Activated naive CD4-positive, alpha-beta T cell treated with anti-CD3 and anti-CD28 coated beads, Interleukin-2, amount 10 ng/mL, durations not matched to agents 7 days and 5 days (primary cell): ENCODE data around the gene GOT1.

ENCODE experiments used
- CTCF ChIA-PET: fragments of 350-600 bp; sonication (Branson Sonifier 250); formaldehyde crosslinking; loops from one replicate; lab custom pipeline; 2021; ENCODE audit warnings: antibody characterized with exemption; lab: Charles Lee
- DNase-seq: peaks from one replicate; pipeline ENCODE4 v3.0.0-alpha.2; 2020
- H3K27ac Mint-ChIP-seq: one replicate; pipeline ENCODE4 v1.8.0; 2021; ENCODE audit warnings: mild to moderate bottlenecking, moderate library complexity, mixed read lengths
- H3K27me3 Mint-ChIP-seq: one replicate; pipeline ENCODE4 v1.8.0; 2021; ENCODE audit warnings: mild to moderate bottlenecking, mixed read lengths
- H3K36me3 Mint-ChIP-seq: one replicate; pipeline ENCODE4 v1.8.0; 2021; ENCODE audit warnings: mixed read lengths
- H3K4me1 Mint-ChIP-seq: one replicate; pipeline ENCODE4 v1.8.0; 2021; ENCODE audit warnings: mixed read lengths
- H3K4me3 Mint-ChIP-seq: one replicate; pipeline ENCODE4 v1.8.0; 2021; ENCODE audit warnings: mild to moderate bottlenecking, moderate library complexity, mixed read lengths
- H3K9me3 Mint-ChIP-seq: one replicate; pipeline ENCODE4 v1.8.0; 2021; ENCODE audit warnings: mixed read lengths

GOT1 gene

DNA sequence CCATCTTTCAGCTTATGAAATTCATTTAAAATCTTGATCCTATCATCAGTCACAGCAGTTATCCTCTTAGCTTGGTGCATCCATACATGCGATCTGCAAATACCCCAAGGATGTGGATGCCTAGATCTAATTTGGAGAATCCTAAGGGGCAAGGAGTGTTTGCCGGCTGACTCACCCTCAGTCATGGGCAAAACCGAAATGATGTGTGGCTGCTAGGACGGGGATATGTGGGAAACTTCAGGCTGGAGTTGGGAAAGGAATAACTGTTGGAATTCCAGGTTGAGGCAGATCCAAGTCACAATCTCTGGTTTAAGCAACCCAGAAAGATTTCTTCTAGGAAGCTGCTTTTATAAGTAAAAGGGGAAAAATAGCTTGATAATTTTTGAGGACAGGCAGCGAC lies 19.7 kb upstream of the GOT1 start:
- Mint-ChIP-seq H3K4me3 (no peak overlapping the region), H3K27ac (no peak overlapping the region), H3K4me1 (no peaks in the 10 kb centered on the region), H3K9me3 (no peaks in the 10 kb centered on the region), H3K36me3 (no peaks in the 10 kb centered on the region), H3K27me3 (peaks cover 47% of the 10 kb centered on the region)
- CTCF ChIA-PET: interaction anchor here (2.6 kb wide), 1 partner anchor 14 kb away, joined by 10 read pairs; no protein-coding TSS in a partner anchor
- no peak for DNase-seq

DNA sequence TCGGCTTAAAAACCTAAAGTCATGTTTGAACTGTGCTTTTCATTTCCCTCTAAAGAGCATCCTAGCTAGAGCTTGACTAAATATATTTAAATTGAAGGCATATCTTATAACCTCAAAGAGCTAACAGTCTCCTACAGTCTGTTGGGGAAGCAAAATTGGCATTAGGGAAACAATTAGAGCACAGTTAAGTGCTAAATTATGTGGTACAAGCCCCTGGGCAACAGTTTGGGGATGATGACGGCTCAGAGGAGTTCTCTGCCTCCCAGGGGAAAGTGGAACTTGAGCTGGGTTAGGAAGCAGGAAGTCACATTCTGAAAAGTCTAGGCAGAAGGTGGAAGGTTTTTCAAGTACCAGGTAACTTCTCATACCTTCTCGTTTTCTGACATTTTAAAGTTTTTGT lies 18.6 kb upstream of the GOT1 start:
- H3K27ac Mint-ChIP-seq: no peak overlapping the region
- no peak for DNase-seq
- no peak overlapping the region for H3K4me3 Mint-ChIP-seq
- peaks cover 45% of the 10 kb centered on the region for H3K27me3 Mint-ChIP-seq
- CTCF ChIA-PET: interaction anchor here (0.8 kb wide), 1 partner anchor 13 kb away, joined by 3 read pairs; no protein-coding TSS in a partner anchor
- H3K9me3 Mint-ChIP-seq: no peaks in the 10 kb centered on the region
- no peaks in the 10 kb centered on the region for H3K4me1 Mint-ChIP-seq
- no peaks in the 10 kb centered on the region for H3K36me3 Mint-ChIP-seq

DNA sequence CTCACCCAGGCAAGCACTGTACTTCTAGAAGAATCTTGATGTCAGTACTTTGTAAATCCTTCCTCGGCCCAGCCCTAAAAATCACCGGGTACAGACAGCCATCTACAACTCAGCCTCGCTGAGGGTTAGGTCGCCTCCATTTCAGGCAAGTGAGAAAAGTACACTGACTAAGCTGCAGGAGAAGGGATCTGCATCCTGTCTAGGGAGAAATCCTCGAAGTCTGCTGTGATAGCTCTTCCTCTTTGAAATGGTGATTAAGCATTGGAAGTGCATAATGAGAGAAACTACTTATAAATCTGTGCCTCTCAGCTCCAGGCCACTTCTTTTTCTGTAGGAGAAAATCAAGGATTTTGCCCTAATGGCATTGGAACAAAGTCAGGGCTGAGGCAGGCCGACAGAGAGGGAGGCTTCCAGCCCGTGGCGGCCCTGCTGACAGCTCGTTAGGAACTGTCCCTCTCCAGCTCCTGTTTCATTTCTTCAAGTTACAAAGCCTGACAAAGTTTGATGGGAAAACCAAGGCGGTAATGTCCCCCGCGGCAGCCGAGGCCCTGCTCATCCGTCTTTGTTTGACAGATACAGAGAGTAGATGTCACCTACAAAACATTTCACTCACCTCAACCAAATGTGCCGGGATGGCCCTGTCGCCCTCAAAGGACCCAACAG lies 14.1 kb upstream of the GOT1 start:
- CTCF ChIA-PET: no interaction called here
- DNase-seq: no peak
- no peaks in the 10 kb centered on the region for H3K4me1 Mint-ChIP-seq
- H3K27ac Mint-ChIP-seq: no peak overlapping the region
- no peaks in the 10 kb centered on the region for H3K9me3 Mint-ChIP-seq
- no peaks in the 10 kb centered on the region for H3K36me3 Mint-ChIP-seq
- peaks cover 18% of the 10 kb centered on the region for H3K27me3 Mint-ChIP-seq
- H3K4me3 Mint-ChIP-seq: no peak overlapping the region

DNA sequence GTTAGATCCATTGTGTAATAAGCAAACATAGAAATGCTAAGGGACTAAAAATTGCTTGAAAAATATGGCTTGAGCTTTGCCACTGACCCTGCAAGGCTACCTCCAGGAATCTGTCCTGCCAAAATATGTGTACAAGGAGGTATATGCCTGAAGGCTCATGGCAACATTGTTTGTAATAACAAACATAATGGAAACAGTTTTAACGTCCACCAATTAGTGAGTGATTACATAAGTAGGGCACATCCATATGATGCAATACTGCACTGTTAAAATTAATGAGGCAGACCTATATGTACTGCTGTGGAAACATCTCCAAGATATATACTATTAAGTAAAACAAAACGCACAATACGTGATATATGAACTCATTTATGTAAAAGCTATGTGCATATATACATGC lies 13.1 kb upstream of the GOT1 start:
- no peak overlapping the region for H3K4me3 Mint-ChIP-seq
- CTCF ChIA-PET: no interaction called here
- H3K36me3 Mint-ChIP-seq: no peaks in the 10 kb centered on the region
- DNase-seq: no peak
- no peaks in the 10 kb centered on the region for H3K9me3 Mint-ChIP-seq
- H3K4me1 Mint-ChIP-seq: no peaks in the 10 kb centered on the region
- H3K27ac Mint-ChIP-seq: no peak overlapping the region
- H3K27me3 Mint-ChIP-seq: peaks cover 12% of the 10 kb centered on the region

DNA sequence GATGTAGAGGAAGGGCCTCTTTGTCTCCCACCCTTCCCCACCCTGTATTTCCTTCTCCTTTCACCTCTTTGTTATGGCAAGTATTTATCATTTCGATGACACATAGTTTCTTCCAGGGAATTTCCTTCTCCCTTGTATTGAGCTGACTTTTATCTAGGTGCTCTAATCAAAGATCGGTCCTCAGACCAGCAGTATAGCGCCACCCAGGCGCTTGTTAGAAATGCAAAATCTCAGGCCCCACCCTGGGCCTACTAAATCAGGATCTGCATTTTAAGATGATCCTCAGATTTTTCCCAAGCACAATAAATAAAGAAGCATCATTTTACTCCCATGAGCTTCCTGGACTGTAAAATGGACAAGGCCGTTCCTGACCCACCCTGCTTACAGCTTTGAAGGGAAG lies 12.0 kb upstream of the GOT1 start:
- Mint-ChIP-seq H3K27me3 (peaks cover 5% of the 10 kb centered on the region), H3K4me3 (no peak overlapping the region), H3K36me3 (no peaks in the 10 kb centered on the region), H3K27ac (no peak overlapping the region), H3K4me1 (no peaks in the 10 kb centered on the region), H3K9me3 (no peaks in the 10 kb centered on the region)
- DNase-seq: no peak
- CTCF ChIA-PET: interaction anchor here (0.7 kb wide), 1 partner anchor 29 kb away, joined by 3 read pairs; no protein-coding TSS in a partner anchor

DNA sequence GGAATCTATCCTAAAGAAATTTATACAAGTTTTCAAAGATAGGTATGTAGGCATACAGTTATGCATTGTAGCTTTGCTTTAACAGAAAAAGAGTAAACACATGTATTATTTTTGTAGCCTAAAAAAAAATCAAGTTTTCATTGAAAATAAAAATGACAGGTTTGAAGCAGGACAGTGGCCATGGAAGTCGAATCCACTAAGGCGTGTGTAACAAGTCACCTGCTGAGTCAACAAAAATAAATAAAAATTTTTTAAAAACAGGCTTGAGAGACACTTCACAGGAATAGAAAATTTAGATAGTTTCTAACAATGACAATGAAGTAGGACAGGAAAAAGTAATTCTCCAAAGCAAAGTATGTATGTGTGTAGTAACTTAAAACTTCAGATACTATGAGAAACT lies 8.5 kb upstream of the GOT1 start:
- no peak for DNase-seq
- no peak overlapping the region for H3K4me3 Mint-ChIP-seq
- H3K4me1 Mint-ChIP-seq: peaks cover 8% of the 10 kb centered on the region
- no peaks in the 10 kb centered on the region for H3K27me3 Mint-ChIP-seq
- H3K27ac Mint-ChIP-seq: no peak overlapping the region
- no peaks in the 10 kb centered on the region for H3K9me3 Mint-ChIP-seq
- peaks cover 4% of the 10 kb centered on the region for H3K36me3 Mint-ChIP-seq
- CTCF ChIA-PET: no interaction called here

DNA sequence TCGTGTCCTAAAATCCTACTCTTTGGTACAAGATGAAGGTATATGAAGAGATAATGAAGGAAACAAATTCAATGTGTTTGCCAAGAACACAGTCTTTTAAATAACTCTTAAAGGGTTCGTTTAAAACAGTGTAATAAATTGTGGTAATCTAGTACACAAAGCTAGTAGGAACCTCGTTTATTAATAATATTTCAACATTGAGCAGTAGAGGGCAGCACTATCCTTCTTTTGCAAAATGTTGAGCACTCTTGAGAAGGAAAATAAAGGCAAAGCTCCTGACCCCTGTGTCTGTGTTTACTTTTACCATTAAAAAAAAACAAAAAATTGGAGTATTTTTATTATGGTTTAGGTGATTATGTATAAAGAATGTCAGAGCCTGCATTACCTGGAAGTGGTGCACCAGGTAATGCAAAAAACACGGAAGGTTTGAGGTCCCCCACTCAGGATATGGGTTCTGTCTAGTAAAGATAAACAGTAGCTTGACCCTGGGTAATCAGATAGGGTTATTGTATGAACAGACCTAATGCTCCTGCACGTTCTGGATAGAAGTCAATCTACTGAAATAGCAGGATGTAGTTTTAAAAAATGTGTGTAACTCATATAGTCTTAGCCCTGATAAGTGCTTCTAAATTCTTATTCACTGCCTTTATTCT lies 5.7 kb upstream of the GOT1 start:
- Mint-ChIP-seq H3K36me3 (peaks cover 4% of the 10 kb centered on the region), H3K4me1 (peaks cover 28% of the 10 kb centered on the region)
- DNase-seq: no peak

DNA sequence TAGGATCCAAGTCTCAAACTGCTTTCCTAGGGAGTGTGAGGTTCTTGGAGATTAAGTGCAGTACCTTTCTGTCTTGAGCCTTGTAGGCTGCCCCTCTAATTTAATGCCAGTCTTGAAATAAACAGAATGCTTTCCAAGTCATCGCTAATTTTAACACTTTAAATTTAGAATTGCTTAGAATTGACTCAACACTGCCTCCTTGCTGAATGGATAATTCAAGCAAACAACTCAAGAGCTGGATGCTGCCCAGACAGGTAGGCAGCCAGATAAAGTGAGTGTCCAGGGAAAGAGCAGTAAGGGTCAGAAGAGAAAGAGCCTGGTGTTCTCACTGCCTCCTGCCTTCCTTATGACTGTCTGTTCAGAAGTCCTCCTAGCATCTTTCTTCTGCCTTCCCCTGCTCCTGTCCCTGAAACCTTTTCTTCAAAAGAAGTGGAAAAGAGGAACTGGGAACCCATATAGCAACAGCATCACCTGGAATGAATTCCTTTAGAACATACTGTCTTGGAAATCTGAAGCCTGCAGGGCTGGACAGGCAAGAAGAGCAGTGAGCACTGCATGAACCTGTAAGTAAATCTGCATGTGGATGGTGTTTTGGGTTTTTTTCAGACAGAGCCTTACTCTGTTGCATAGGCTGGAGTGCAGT lies 3.1 kb upstream of the GOT1 start:
- H3K4me1 Mint-ChIP-seq: peaks cover 43% of the 10 kb centered on the region
- CTCF ChIA-PET: interaction anchor here (0.9 kb wide), 1 partner anchor 41 kb away, joined by 4 read pairs; no protein-coding TSS in a partner anchor
- H3K9me3 Mint-ChIP-seq: no peaks in the 10 kb centered on the region
- H3K27ac Mint-ChIP-seq: no peak overlapping the region
- DNase-seq: no peak
- H3K27me3 Mint-ChIP-seq: no peaks in the 10 kb centered on the region
- H3K4me3 Mint-ChIP-seq: no peak overlapping the region
- H3K36me3 Mint-ChIP-seq: peaks cover 4% of the 10 kb centered on the region

More for the DNA sequence above, 5.7 kb upstream of the GOT1 start:
- Mint-ChIP-seq H3K27ac (no peak overlapping the region), H3K27me3 (no peaks in the 10 kb centered on the region), H3K4me3 (no peak overlapping the region), H3K9me3 (no peaks in the 10 kb centered on the region)
- CTCF ChIA-PET: interaction anchor here (0.6 to 3.1 kb wide), 27 partner anchors 11 to 282 kb away, joined by 3 to 22 read pairs (median 4); no protein-coding TSS in a partner anchor

DNA sequence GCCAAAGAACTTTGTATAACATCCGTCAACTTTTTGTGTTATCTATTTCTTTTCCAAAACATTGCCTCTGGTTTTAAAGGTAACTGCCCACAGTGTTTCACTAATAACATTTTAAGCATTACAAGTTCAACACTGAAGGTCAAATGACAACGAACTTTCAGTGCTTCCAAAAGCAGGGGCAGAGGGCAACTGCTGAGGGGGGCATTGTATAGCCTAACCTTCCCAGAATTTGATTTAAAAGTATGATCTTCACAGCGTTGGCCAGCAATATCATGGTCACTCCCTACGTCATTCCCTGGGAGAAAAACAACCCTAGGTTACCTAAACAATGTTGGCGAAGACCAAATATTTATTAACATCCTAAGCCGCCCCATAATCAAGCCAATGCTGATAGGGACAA lies 2.5 kb upstream of the GOT1 start:
- Mint-ChIP-seq H3K4me1 (peaks cover 43% of the 10 kb centered on the region), H3K27ac (no peak overlapping the region)
- CTCF ChIA-PET: interaction anchor here (1.3 kb wide), 1 partner anchor 180 kb away, joined by 7 read pairs; no protein-coding TSS in a partner anchor

DNA sequence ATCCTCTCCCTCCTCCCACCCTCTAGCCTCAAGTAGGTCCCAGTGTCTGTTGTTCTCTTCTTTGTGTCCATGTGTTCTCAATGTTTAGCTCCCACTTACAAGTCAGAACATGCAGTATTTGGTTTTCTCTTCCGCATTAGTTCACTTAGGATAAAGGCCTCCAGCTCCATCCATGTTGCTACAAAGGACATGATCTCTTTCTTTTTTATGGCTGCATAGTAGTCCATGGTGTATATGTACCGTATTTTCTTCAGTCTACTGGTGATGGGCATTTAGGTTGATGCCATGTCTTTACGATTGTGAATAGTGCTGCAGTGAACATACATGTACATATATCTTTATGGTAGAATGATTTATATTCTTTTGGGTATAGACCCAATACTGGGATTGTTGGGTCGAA lies 1.6 kb upstream of the GOT1 start:
- CTCF ChIA-PET: interaction anchor here (1.3 kb wide), 2 partner anchors 41 to 180 kb away, joined by 4 to 7 read pairs; no protein-coding TSS in a partner anchor
- Mint-ChIP-seq H3K27ac (peak overlapping the region; percentile 33), H3K9me3 (no peaks in the 10 kb centered on the region), H3K4me1 (peaks cover 43% of the 10 kb centered on the region), H3K27me3 (no peaks in the 10 kb centered on the region), H3K36me3 (peaks cover 4% of the 10 kb centered on the region), H3K4me3 (peak overlapping the region; percentile 99)
- DNase-seq: no peak

More for the DNA sequence above, 2.5 kb upstream of the GOT1 start:
- peaks cover 4% of the 10 kb centered on the region for H3K36me3 Mint-ChIP-seq
- no peak overlapping the region for H3K4me3 Mint-ChIP-seq
- no peaks in the 10 kb centered on the region for H3K27me3 Mint-ChIP-seq
- H3K9me3 Mint-ChIP-seq: no peaks in the 10 kb centered on the region
- DNase-seq: no peak

DNA sequence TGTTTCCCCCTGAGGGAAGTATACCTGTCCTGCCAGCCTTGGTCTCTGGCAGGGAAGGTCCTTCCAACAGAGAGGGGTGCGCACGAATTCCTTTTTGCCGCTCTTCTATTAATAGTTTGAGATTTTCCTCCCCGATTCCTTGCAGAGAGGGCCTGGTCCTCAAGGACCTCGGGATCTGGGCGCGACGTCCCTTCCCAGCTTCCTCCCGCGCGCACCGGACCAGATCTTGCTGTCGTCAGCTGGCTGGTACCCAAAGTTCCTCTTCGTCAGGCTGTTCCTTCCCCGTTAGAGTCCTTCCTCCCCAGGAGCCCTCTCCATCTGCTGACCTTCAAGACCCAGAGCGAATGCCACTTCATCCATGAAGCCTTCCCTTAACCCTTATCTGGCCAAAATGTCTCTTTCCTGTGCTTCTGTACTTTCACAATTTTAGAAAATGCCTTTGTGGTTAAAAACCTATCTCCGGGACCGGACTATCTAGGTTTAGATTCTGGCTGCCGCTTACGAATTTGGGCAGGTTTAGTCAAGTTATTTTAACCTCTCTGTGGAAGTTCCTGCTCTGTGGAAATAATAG lies 851 bp upstream of the GOT1 start:
- DNase-seq: peak; percentile 35

DNA sequence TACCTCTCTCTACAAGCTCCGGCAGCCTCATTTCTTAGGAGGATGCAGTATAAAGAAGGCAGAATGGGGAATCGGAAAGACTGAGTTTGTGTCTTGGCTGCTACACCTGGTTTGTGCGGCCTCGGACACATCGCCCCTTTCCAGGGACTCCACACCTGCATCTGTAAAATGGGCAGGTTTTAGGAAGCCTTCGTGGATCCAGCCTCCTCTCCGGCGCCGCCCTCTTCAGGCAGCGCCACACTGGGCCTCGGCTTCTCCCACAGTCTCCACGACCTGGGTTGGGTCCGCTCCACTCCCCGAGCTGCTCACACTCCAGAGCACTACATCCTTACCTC lies 341 bp downstream of the GOT1 start:
- no peak for DNase-seq
- Mint-ChIP-seq H3K36me3 (peaks cover 9% of the 10 kb centered on the region), H3K9me3 (no peaks in the 10 kb centered on the region), H3K4me3 (peak overlapping the region; percentile 99), H3K27ac (peak overlapping the region; percentile 92), H3K4me1 (peaks cover 41% of the 10 kb centered on the region), H3K27me3 (no peaks in the 10 kb centered on the region)
- CTCF ChIA-PET: interaction anchor here (0.8 to 1.4 kb wide), 3 partner anchors 25 to 277 kb away, joined by 3 read pairs; no protein-coding TSS in a partner anchor

More for the DNA sequence above, 851 bp upstream of the GOT1 start:
- H3K9me3 Mint-ChIP-seq: no peaks in the 10 kb centered on the region
- no peaks in the 10 kb centered on the region for H3K27me3 Mint-ChIP-seq
- H3K27ac Mint-ChIP-seq: peak overlapping the region; percentile 92
- peak overlapping the region; percentile 99 for H3K4me3 Mint-ChIP-seq
- CTCF ChIA-PET: interaction anchor here (0.6 to 1.4 kb wide), 5 partner anchors 39 to 276 kb away, joined by 3 to 7 read pairs (median 3); no protein-coding TSS in a partner anchor
- peaks cover 43% of the 10 kb centered on the region for H3K4me1 Mint-ChIP-seq
- H3K36me3 Mint-ChIP-seq: peaks cover 4% of the 10 kb centered on the region

DNA sequence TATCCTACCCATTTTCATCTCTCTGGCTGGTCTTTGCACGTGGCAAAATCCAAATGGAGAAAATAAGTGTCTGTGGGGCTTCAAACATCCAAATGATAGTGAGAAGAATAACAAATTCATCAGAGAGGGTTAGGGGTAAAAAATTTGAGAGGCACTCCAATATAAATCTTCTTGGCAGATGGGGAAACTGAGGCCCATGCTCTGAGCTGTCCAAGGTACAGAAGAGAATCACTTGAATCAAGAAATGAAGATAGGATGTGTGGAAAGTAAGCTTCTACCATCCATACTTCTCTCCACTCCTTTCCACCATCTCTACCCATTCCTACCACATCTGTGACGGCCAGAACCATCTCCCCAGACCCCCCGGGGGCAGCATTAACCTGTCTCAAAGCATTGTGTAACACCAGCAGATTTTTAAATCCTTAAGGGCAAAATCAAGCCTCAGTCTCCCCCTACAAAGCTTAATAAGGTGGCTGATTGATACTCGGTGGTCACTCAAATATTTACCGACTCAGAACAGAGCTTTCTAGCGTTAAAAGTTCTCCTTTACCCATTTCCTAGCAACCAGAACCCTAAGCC lies 818 bp downstream of the GOT1 start:
- H3K9me3 Mint-ChIP-seq: no peaks in the 10 kb centered on the region
- DNase-seq: no peak
- no peaks in the 10 kb centered on the region for H3K27me3 Mint-ChIP-seq
- H3K4me1 Mint-ChIP-seq: peaks cover 41% of the 10 kb centered on the region
- peak overlapping the region; percentile 99 for H3K4me3 Mint-ChIP-seq
- CTCF ChIA-PET: interaction anchor here (1.2 kb wide), 1 partner anchor 25 kb away, joined by 3 read pairs; no protein-coding TSS in a partner anchor
- peak overlapping the region; percentile 92 for H3K27ac Mint-ChIP-seq
- H3K36me3 Mint-ChIP-seq: peaks cover 12% of the 10 kb centered on the region
